SK-N-SH (cell line): Measurements from ENCODE around the gene CYP20A1. TPM values are rescaled to one million over a fixed set of nuclear protein-coding genes. Genes with fewer than 3 reads are reported as not detected.
"Not testable (repeated sequence)": the region's sequence is repeated elsewhere in the genome, so short reads cannot be mapped to it uniquely, and the experiment has no call there.

ENCODE experiments used
- CTCF ChIA-PET: fragments of 300-600, 350-600 bp; formaldehyde crosslinking; extraction: SDS; loops from one replicate; lab custom pipeline; 2021; lab: Yijun Ruan, JAX
- POLR2A ChIA-PET: fragments of 350-600 bp; sonication (Branson Sonifier 250); formaldehyde crosslinking; extraction: SDS; loops from one replicate; lab custom pipeline; 2020; ENCODE audit warnings: antibody characterized with exemption, inconsistent platforms; lab: Yijun Ruan, JAX
- DNase-seq: peaks from one replicate; pipeline ENCODE4 v3.0.0; 2012
- H2AFZ ChIP-seq: fragments of 200-600 bp; sonication (generic); 2 replicates; pipeline ENCODE4 v1.8.1; 2016; ENCODE audit warnings: antibody characterized with exemption, mild to moderate bottlenecking, low read depth
- H3F3A ChIP-seq: fragments of 200-600 bp; sonication (generic); replicated peaks from 2 replicates; pipeline ENCODE3; 2016; ENCODE audit warnings: antibody characterized with exemption, mild to moderate bottlenecking; ENCODE audit not compliant: insufficient read depth
- H3K27ac ChIP-seq, 2 experiments: fragments of 200-500 bp in 1 of 2; fragments of 200-600 bp in 1 of 2; sonication (Bioruptor generic) in 1 of 2; sonication (generic), shearing (Covaris generic) in 1 of 2; 2 replicates each; pipeline versions ENCODE4 v1.5.1 to v1.6.1; 2014 to 2016; ENCODE audit warnings: low read depth in 2 of 2, inconsistent platforms in 1 of 2, low read length in 1 of 2, mild to moderate bottlenecking in 1 of 2, mixed read lengths in 1 of 2
- H3K27me3 ChIP-seq: fragments of 200-600 bp; sonication (generic), shearing (Covaris generic); 2 replicates; pipeline ENCODE4 v1.6.1; 2016; ENCODE audit warnings: mixed run types; ENCODE audit not compliant: insufficient read depth
- H3K36me3 ChIP-seq, 2 experiments: fragments of 200-500 bp in 1 of 2; fragments of 200-600 bp in 1 of 2; sonication (Bioruptor generic) in 1 of 2; sonication (generic) in 1 of 2; replicated peaks in 1 of 2; 2 replicates each; pipeline versions ENCODE3 to v1.5.1; 2014 to 2016; ENCODE audit warnings: low read length in 1 of 2, mild to moderate bottlenecking in 1 of 2; ENCODE audit not compliant: insufficient read depth in 2 of 2, control insufficient read depth in 1 of 2
- H3K4me1 ChIP-seq, 2 experiments: fragments of 200-500 bp in 1 of 2; fragments of 200-600 bp in 1 of 2; sonication (Bioruptor generic) in 1 of 2; sonication (generic), shearing (Covaris generic) in 1 of 2; 2 replicates each; pipeline versions ENCODE4 v1.5.1 to v1.6.1; 2014 to 2016; ENCODE audit warnings: low read depth in 1 of 2, low read length in 1 of 2, mixed run types in 1 of 2; ENCODE audit not compliant: insufficient read depth in 2 of 2, control insufficient read depth in 1 of 2
- H3K4me2 ChIP-seq: fragments of 200-600 bp; sonication (generic), shearing (Covaris generic); 2 replicates; pipeline ENCODE4 v1.6.1; 2017; ENCODE audit warnings: mixed run types
- H3K4me3 ChIP-seq, 2 experiments: fragments of 200-500 bp in 1 of 2; fragments of 200-600 bp in 1 of 2; sonication (Bioruptor generic) in 1 of 2; sonication (generic), shearing (Covaris generic) in 1 of 2; 2 replicates each; pipeline versions ENCODE4 v1.5.1 to v1.8.1; 2014 to 2016; ENCODE audit warnings: low read depth in 2 of 2, inconsistent platforms in 1 of 2, low read length in 1 of 2, mild to moderate bottlenecking in 1 of 2, mixed read lengths in 1 of 2, moderate library complexity in 1 of 2
- H3K79me2 ChIP-seq: fragments of 200-600 bp; sonication (generic); 2 replicates; pipeline ENCODE4 v1.8.1; 2017; ENCODE audit warnings: mild to moderate bottlenecking; ENCODE audit not compliant: insufficient read depth
- H3K9ac ChIP-seq: fragments of 200-600 bp; sonication (generic); 2 replicates; pipeline ENCODE4 v1.6.1; 2017; ENCODE audit warnings: mixed run types
- H3K9me2 ChIP-seq: fragments of 200-600 bp; sonication (generic); 2 replicates; pipeline ENCODE4 v1.6.1; 2017; ENCODE audit warnings: mixed run types
- H3K9me3 ChIP-seq: fragments of 200-600 bp; sonication (generic); 2 replicates; pipeline ENCODE4 v1.6.1; 2017; ENCODE audit warnings: mixed run types, mild to moderate bottlenecking, moderate library complexity
- H4K20me1 ChIP-seq: fragments of 200-600 bp; sonication (generic); 2 replicates; pipeline ENCODE4 v1.6.1; 2017; ENCODE audit warnings: mild to moderate bottlenecking, mixed run types; ENCODE audit not compliant: insufficient read depth
- EZH2phosphoT487 ChIP-seq: fragments of 200-600 bp; sonication (generic); IDR thresholded peaks from 2 replicates; pipeline ENCODE4 v1.6.1; 2017; ENCODE audit warnings: low read depth, mixed run types, mild to moderate bottlenecking, antibody characterized with exemption, moderate library complexity, borderline replicate concordance
- JUND ChIP-seq: IDR thresholded peaks from 2 replicates; pipeline ENCODE4 v1.4.0; 2012
- MXI1 ChIP-seq: IDR thresholded peaks from 2 replicates; pipeline ENCODE4 v1.6.1; 2012; ENCODE audit warnings: mild to moderate bottlenecking, low read depth, low read length, improper control_type of control experiment
- PBX3 ChIP-seq: IDR thresholded peaks from 2 replicates; pipeline ENCODE4; 2012
- SIN3A ChIP-seq: IDR thresholded peaks from 2 replicates; pipeline ENCODE4 v1.6.1; 2012; ENCODE audit warnings: low read depth, mild to moderate bottlenecking, low read length, moderate library complexity, borderline replicate concordance
- WGBS: methylation state at CpG from one replicate; pipeline ENCODE4 v1.1.6; 2017; ENCODE audit warnings: low lambda C conversion rate; 5-methylcytosine and 5-hydroxymethylcytosine counted together
- polyA plus RNA-seq, 3 experiments: library from polyadenylated mRNA; depleted of rRNA; stranded (reverse); fragments of >200 nt; gene quantifications; 2 replicates each; pipeline ENCODE4 v1.2.3, GENCODE V29; 2012

Gene CYP20A1
- polyA plus RNA-seq, 1 of the 3 experiments (the other 2 are of a cell fraction) = 10.6 TPM

- Histone ChIP-seq H3K27me3 (no peaks in the 10 kb centered on the region), H3K27ac (no peak overlapping the region), H2AFZ (no peak overlapping the region), H3K9me2 (no peaks in the 10 kb centered on the region), H4K20me1 (no peaks in the 10 kb centered on the region), H3F3A (peaks cover 7% of the 10 kb centered on the region), H3K4me1 (no peaks in the 10 kb centered on the region), H3K9me3 (no peaks in the 10 kb centered on the region)
- TF ChIP-seq JUND (no peak), MXI1 (no peak), EZH2phosphoT487 (no peak), SIN3A (no peak)
- TF ChIP-seq, all 33 proteins: peak for 0
- no peak for DNase-seq
- Histone ChIP-seq H3K9ac (no peak overlapping the region), H3K4me3 (no peak overlapping the region), H3K79me2 (peaks cover 2% of the 10 kb centered on the region), H3K36me3 (peaks cover 13 to 78% of the 10 kb centered on the region in 2 experiments), H3K4me2 (no peak overlapping the region)
- CTCF ChIA-PET = no interaction called here
- 96% methylated on average over 2 of the region's 2 CpGs for WGBS
- POLR2A ChIA-PET = no interaction called here
Measured at GRCh38 chr2:203286532-203286931, 47.7 kb downstream of the CYP20A1 start.

DNA sequence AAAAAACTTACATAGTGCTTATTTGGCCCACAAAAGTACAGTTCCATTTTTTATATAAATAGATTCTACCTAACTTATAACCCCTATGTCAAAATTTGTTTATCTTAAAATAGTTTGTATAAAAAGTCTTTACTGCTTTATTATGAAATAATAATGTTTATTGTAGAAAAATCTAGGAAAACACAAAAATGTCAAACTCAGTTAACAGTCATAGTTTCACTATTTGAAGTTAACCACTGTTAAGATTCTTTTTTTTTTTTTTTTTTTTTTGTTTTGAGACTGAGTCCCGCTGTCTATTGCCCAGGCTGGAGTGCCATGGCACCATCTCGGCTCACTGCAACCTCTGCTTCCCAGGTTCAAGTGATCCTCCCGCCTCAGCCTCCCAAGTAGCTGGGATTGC, 62.8 kb downstream of the CYP20A1 start:
- POLR2A ChIA-PET = interaction anchor here (0.5 to 0.6 kb wide), 3 partner anchors 14 to 846 kb away, joined by 3 to 4 read pairs (median 4); no protein-coding TSS in a partner anchor
- DNase-seq = no peak

DNA sequence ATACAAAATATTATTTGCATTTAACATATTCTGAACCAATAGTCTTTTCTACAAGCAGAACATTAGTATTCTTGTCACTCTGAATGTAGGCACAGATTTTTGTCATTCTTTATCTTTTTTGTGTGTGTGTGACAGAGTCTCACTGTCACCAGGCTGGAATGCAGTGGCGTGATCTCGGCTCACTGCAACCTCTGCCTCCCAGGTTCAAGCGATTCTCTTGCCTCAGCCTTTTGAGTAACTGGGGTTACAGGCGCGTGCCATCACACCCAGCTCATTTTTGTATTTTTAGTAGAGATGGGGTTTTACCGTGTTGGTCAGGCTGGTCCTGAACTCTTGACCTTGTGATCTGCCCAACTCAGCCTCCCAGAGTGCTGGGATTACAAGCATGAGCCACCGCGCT, 63.8 kb downstream of the CYP20A1 start:
- H3K9ac ChIP-seq, H4K20me1 ChIP-seq, H3K79me2 ChIP-seq, H3K4me2 ChIP-seq, H3K27me3 ChIP-seq, CTCF ChIA-PET, H3K4me1 ChIP-seq, H2AFZ ChIP-seq, H3K4me3 ChIP-seq, H3F3A ChIP-seq, H3K9me2 ChIP-seq, POLR2A ChIA-PET, H3K9me3 ChIP-seq, DNase-seq, H3K27ac ChIP-seq: not testable (repeated sequence)
- H3K36me3 ChIP-seq = peaks cover 0 to 14% of the 10 kb centered on the region in 2 experiments
- WGBS = 97% methylated on average over 8 of the region's 8 CpGs

More for the DNA sequence above, 62.8 kb downstream of the CYP20A1 start:
- Histone ChIP-seq H3K36me3 (peaks cover 3 to 17% of the 10 kb centered on the region in 2 experiments), H3K27me3 (no peaks in the 10 kb centered on the region), H3K4me2 (no peak overlapping the region), H3K9me2 (no peaks in the 10 kb centered on the region), H3K4me3 (no peak overlapping the region), H3K9ac (no peak overlapping the region), H3K9me3 (no peaks in the 10 kb centered on the region), H3K79me2 (no peaks in the 10 kb centered on the region), H2AFZ (no peak overlapping the region), H4K20me1 (no peaks in the 10 kb centered on the region), H3K4me1 (no peaks in the 10 kb centered on the region), H3K27ac (no peak overlapping the region), H3F3A (no peaks in the 10 kb centered on the region)
- CTCF ChIA-PET = no interaction called here
- WGBS = 99% methylated on average over 3 of the region's 3 CpGs
- no peak for TF ChIP-seq PBX3
